ENCODE results near the gene SMYD5. TPM values are rescaled to one million over a fixed set of nuclear protein-coding genes. Genes with fewer than 3 reads are reported as not detected.

Gene SMYD5
- total and polyA plus RNA-seq, 2 donors (not counting 3 experiments of a cell fraction or from before 2014, with no cell fraction given), result 16.2 to 31.7 TPM

DNA sequence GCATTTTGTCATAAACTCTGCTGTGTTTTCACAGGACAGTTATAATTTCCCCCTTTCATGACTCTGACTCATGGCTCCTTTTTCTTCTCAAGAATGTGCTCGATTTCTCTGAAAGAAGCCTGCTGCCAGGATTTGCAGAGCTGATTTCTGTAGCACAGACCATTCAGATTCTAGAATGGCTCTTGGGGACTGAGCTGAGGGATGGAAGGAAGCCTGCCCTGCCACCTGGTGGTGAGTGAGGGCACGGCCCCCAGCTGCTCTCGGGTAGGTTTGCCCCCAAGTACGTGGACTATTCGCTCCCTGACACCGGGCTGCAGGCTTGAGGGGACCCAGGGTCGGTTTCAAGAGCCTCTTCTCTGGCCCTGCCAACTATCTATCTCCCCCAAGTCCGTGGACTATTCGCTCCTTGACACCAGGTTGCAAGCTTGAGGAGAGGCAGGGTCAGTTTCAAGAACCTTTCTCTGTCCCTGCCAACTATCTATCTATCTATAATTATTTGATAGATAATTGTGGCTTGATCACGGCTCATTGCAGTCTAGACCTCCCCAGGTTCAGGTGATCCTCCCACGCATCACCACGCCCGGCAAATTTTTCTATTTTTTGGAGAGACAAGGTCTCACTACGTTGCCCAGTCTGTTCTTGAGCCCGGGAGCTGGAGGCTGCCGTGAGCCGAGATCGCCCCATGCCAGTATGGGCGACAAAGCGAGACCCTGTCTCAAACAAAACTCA is 1.4 kb upstream of the SMYD5 start:
- BruUV-seq (replicated peaks), result no TSS peak
- Histone ChIP-seq H3K4me2 (ENCODE audit: insufficient read depth, low read length) (no peak overlapping the region), H3K9me1 (replicated peaks; ENCODE audit: control insufficient read depth, extremely low read depth, insufficient read depth, low read length) (no peaks in the 10 kb centered on the region), H3K27ac (ENCODE audit: insufficient read depth, low read depth, low read length) (no peak overlapping the region), H3K9me3 (replicated peaks; ENCODE audit: control insufficient read depth, insufficient read depth, low read length) (no peaks in the 10 kb centered on the region), H3K79me2 (ENCODE audit: control insufficient read depth, insufficient read depth, low read length) (peaks cover 16% of the 10 kb centered on the region), H3K36me3 (ENCODE audit: control insufficient read depth in 2 of 2, extremely low read depth in 1 of 2, insufficient read depth in 2 of 2, low read length in 2 of 2) (no peaks in the 10 kb centered on the region), H3K4me3 (replicated peaks in 1 of 3; ENCODE audit: insufficient read depth in 1 of 3, low read depth in 1 of 3, low read length in 3 of 3) (no peak overlapping the region), H3K4me1 (ENCODE audit: control insufficient read depth, extremely low read depth, insufficient read depth, low read length) (peaks cover 9% of the 10 kb centered on the region), H2AFZ (ENCODE audit: low read depth, low read length) (no peak overlapping the region), H3K9ac (replicated peaks; ENCODE audit: extremely low read depth, insufficient read depth, low read length) (no peak overlapping the region), H4K20me1 (replicated peaks; ENCODE audit: control insufficient read depth, extremely low read depth, insufficient read depth, low read length) (no peaks in the 10 kb centered on the region), H3K27me3 (ENCODE audit: control insufficient read depth in 2 of 2, insufficient read depth in 2 of 2, low read length in 2 of 2) (peaks cover 0 to 5% of the 10 kb centered on the region in 2 experiments)
- DNase-seq (ENCODE audit: low read depth, low spot score) (peak; percentile 77), FAIRE-seq (peak; percentile 83)
- intact Hi-C loops (cut with micrococcal nuclease) (loop anchor here (1.0 kb wide), 2 partner anchors 127 to 320 kb away; no protein-coding TSS in a partner anchor), dilution Hi-C loops (cut with MboI; ENCODE audit: extremely low pct_ligation_motif_present, low sequenced_read_pairs) (no loop called here)
- POLR2A ChIA-PET, result no interaction called here
- TF ChIP-seq MYC (IDR thresholded peaks at IDR 0.05; ENCODE audit: low read depth, low read length), result no peak
- TF ChIP-seq POLR2AphosphoS5 (IDR thresholded peaks at IDR 0.05; ENCODE audit: insufficient read depth, low read depth, low read length), result no peak
- TF ChIP-seq, protein P1, sequence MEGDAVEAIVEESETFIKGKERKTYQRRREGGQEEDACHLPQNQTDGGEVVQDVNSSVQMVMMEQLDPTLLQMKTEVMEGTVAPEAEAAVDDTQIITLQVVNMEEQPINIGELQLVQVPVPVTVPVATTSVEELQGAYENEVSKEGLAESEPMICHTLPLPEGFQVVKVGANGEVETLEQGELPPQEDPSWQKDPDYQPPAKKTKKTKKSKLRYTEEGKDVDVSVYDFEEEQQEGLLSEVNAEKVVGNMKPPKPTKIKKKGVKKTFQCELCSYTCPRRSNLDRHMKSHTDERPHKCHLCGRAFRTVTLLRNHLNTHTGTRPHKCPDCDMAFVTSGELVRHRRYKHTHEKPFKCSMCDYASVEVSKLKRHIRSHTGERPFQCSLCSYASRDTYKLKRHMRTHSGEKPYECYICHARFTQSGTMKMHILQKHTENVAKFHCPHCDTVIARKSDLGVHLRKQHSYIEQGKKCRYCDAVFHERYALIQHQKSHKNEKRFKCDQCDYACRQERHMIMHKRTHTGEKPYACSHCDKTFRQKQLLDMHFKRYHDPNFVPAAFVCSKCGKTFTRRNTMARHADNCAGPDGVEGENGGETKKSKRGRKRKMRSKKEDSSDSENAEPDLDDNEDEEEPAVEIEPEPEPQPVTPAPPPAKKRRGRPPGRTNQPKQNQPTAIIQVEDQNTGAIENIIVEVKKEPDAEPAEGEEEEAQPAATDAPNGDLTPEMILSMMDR (IDR thresholded peaks at IDR 0.05; ENCODE audit: extremely low read depth in 1 of 2, insufficient read depth in 1 of 2, low read depth in 1 of 2, low read length in 2 of 2), result peak; percentile 96 to 99
- CTCF ChIA-PET, result interaction anchor here (0.6 to 4.2 kb wide), 38 partner anchors 8 to 350 kb away, joined by 3 to 100 read pairs (median 5); partner anchors contain the start of genes CCT7, EMX1, NOTO and PRADC1

DNA sequence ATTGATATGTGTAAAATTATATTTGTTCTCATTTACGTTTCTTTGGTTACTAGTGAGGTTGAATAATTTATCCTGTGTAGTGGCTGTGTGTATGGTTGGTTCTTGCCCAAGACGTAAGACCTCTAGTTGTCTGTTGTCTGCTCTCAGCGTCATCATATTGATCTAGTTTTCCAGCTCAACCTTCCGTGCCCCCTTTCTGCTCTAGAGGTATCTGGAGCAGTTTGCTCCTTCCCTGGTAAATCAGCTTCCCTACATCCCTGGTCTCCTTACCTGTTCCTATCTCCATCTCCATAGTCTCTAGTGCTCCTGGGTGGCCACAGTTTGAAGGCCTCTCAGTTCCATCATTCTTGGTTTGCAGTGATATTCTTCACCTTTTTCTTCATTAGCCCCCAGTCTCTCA is 1.2 kb downstream of the SMYD5 start:
- peak overlapping the region; percentile 70 for H3K27ac ChIP-seq (ENCODE audit: insufficient read depth, low read depth, low read length)
- intact Hi-C loops (cut with micrococcal nuclease), result no loop called here
- H3K4me1 ChIP-seq (ENCODE audit: control insufficient read depth, extremely low read depth, insufficient read depth, low read length), result peaks cover 9% of the 10 kb centered on the region
- peaks cover 16% of the 10 kb centered on the region for H3K79me2 ChIP-seq (ENCODE audit: control insufficient read depth, insufficient read depth, low read length)
- peaks cover 0 to 2% of the 10 kb centered on the region in 2 experiments for H3K36me3 ChIP-seq (ENCODE audit: control insufficient read depth in 2 of 2, extremely low read depth in 1 of 2, insufficient read depth in 2 of 2, low read length in 2 of 2)
- BruUV-seq (replicated peaks), result TSS peak; percentile 37
- no peaks in the 10 kb centered on the region for H4K20me1 ChIP-seq (replicated peaks; ENCODE audit: control insufficient read depth, extremely low read depth, insufficient read depth, low read length)
- H3K9me1 ChIP-seq (replicated peaks; ENCODE audit: control insufficient read depth, extremely low read depth, insufficient read depth, low read length), result no peaks in the 10 kb centered on the region
- POLR2A ChIA-PET, result no interaction called here
- TF ChIP-seq, protein P1 (IDR thresholded peaks at IDR 0.05; ENCODE audit: extremely low read depth in 1 of 2, insufficient read depth in 1 of 2, low read depth in 1 of 2, low read length in 2 of 2), result no peak
- TF ChIP-seq MYC (IDR thresholded peaks at IDR 0.05; ENCODE audit: low read depth, low read length) (no peak), JUN (IDR thresholded peaks at IDR 0.05; ENCODE audit: borderline replicate concordance, insufficient read depth, insufficient read length, low read depth) (no peak), GATA2 (IDR thresholded peaks at IDR 0.05; ENCODE audit: insufficient read depth, insufficient read length, low read depth, low read length) (no peak), POLR2A (IDR thresholded peaks at IDR 0.05; ENCODE audit: low read depth, low read length) (no peak), EZH2 (IDR thresholded peaks at IDR 0.05; ENCODE audit: borderline replicate concordance, low read depth, low read length, severe bottlenecking) (no peak), FOS (IDR thresholded peaks at IDR 0.05; ENCODE audit: borderline replicate concordance, insufficient read depth, low read length) (no peak)
- TF ChIP-seq, protein P2, sequence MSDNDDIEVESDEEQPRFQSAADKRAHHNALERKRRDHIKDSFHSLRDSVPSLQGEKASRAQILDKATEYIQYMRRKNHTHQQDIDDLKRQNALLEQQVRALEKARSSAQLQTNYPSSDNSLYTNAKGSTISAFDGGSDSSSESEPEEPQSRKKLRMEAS (IDR thresholded peaks at IDR 0.05; ENCODE audit: insufficient read depth, insufficient read length), result no peak
- H3K9ac ChIP-seq (replicated peaks; ENCODE audit: extremely low read depth, insufficient read depth, low read length), result peak overlapping the region; percentile 86
- H3K4me3 ChIP-seq (replicated peaks in 1 of 3; ENCODE audit: insufficient read depth in 1 of 3, low read depth in 1 of 3, low read length in 3 of 3), result peak overlapping the region in 1 of 3 experiments; percentile 87
- H3K27me3 ChIP-seq (ENCODE audit: control insufficient read depth in 2 of 2, insufficient read depth in 2 of 2, low read length in 2 of 2), result no peaks in the 10 kb centered on the region
- H3K4me2 ChIP-seq (ENCODE audit: insufficient read depth, low read length), result peak overlapping the region; percentile 90
- CTCF ChIA-PET, result interaction anchor here (0.6 to 1.1 kb wide), 4 partner anchors 38 to 322 kb away, joined by 3 to 4 read pairs (median 3); no protein-coding TSS in a partner anchor
- H2AFZ ChIP-seq (ENCODE audit: low read depth, low read length), result no peak overlapping the region
- no peaks in the 10 kb centered on the region for H3K9me3 ChIP-seq (replicated peaks; ENCODE audit: control insufficient read depth, insufficient read depth, low read length)
- DNase-seq (ENCODE audit: low read depth, low spot score) (no peak), FAIRE-seq (no peak)
- dilution Hi-C loops (cut with MboI; ENCODE audit: extremely low pct_ligation_motif_present, low sequenced_read_pairs), result no loop called here
